ENCODE data around the gene ABLIM2. TPM values are rescaled to one million over a fixed set of nuclear protein-coding genes. Genes with fewer than 3 reads are reported as not detected.

ABLIM2 gene
- total RNA-seq, 2 donors from 2014 or later, result 6.0 to 20.8 TPM

DNA sequence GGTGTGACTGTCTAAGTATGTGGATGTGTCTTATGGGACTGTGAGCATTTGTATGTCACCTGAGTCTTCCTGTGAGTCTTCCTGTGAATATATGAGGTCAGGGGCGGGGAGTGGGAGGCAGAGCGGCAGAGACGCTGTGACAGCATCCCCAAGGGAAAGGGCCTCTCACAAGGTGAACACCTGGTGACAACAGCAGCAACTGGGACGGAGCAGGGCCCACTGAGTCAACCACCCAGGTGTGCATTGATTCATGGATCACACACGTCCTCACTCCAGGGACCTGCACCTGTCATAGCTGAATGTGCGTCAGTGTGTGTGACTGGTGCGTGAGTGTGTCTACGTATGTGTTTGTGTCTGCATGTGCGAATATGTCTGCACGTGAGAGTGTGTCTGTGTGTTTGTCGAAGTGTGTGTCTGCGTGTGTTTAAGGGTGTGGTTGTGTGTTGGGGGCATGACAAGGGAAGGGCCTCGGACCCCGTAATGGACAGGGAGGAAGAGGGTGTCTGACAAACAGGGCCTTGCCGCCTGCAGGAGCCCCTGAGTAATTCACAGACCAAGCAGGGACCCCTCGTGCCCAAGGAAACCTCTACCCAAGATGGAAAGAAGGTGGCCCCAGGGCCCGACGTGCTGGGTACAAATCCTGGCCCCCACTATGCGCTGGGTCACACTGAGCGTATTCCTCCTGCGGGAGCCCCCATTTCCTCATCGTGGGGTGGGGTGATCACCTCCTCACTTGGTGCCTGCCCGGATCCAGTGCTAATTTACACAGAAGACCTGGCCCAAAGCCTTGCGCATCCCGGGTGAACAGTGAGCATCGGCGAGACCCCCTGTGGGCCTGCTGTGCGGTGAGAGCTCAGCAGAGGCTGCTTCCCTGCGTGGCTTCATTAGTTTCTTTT is 76.7 kb downstream of the ABLIM2 start:
- H3K27me3 ChIP-seq, result no peaks in the 10 kb centered on the region
- H3K4me1 ChIP-seq, result no peaks in the 10 kb centered on the region
- TF ChIP-seq POLR2A (IDR thresholded peaks at IDR 0.05), result no peak
- TF ChIP-seq, protein P1, sequence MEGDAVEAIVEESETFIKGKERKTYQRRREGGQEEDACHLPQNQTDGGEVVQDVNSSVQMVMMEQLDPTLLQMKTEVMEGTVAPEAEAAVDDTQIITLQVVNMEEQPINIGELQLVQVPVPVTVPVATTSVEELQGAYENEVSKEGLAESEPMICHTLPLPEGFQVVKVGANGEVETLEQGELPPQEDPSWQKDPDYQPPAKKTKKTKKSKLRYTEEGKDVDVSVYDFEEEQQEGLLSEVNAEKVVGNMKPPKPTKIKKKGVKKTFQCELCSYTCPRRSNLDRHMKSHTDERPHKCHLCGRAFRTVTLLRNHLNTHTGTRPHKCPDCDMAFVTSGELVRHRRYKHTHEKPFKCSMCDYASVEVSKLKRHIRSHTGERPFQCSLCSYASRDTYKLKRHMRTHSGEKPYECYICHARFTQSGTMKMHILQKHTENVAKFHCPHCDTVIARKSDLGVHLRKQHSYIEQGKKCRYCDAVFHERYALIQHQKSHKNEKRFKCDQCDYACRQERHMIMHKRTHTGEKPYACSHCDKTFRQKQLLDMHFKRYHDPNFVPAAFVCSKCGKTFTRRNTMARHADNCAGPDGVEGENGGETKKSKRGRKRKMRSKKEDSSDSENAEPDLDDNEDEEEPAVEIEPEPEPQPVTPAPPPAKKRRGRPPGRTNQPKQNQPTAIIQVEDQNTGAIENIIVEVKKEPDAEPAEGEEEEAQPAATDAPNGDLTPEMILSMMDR (IDR thresholded peaks at IDR 0.05), result no peak
- no peaks in the 10 kb centered on the region for H3K36me3 ChIP-seq (replicated peaks in 1 of 2; ENCODE audit: insufficient read depth in 1 of 2, low read depth in 2 of 2)
- no peaks in the 10 kb centered on the region for H3K9me3 ChIP-seq
- ATAC-seq, result no peak
- H3K27ac ChIP-seq, result no peak overlapping the region
- H3K4me3 ChIP-seq, result no peak overlapping the region
- no peak for DNase-seq
- WGBS, 2 donors, result 87 to 88% methylated on average over 17 to 29 of the region's 29 CpGs
- intact Hi-C loops (cut with DNase I), result no loop called here

DNA sequence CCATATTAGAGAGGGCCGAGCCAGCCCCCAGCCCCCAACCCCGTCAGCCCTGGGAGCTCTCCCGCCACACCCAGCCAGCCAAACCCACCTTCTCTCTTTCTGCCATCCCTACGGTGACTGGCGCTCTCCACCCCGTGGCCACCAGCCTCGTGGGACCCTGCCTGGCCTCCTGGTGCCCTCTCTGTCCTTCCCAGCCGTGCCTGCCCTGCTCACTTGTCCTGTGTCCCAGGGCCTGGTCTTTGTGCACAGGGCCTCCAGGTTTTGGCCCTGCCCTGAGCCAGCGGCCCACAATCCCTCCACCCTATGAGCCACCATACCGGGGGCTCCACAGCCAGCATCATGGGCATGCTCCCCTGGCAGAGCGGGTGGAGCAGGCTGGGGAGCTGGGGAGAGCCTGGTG is 77.4 kb downstream of the ABLIM2 start:
- TF ChIP-seq, protein P1 (IDR thresholded peaks at IDR 0.05), result no peak
- no peak for TF ChIP-seq POLR2A (IDR thresholded peaks at IDR 0.05)
- Histone ChIP-seq H3K4me1 (no peaks in the 10 kb centered on the region), H3K4me3 (no peak overlapping the region), H3K27me3 (no peaks in the 10 kb centered on the region), H3K9me3 (no peaks in the 10 kb centered on the region), H3K27ac (no peak overlapping the region), H3K36me3 (replicated peaks in 1 of 2; ENCODE audit: insufficient read depth in 1 of 2, low read depth in 2 of 2) (no peaks in the 10 kb centered on the region)
- no peak for DNase-seq
- ATAC-seq, result no peak
- WGBS, 2 donors, result 85 to 99% methylated on average over 10 to 11 of the region's 11 CpGs
- intact Hi-C loops (cut with DNase I), result no loop called here

DNA sequence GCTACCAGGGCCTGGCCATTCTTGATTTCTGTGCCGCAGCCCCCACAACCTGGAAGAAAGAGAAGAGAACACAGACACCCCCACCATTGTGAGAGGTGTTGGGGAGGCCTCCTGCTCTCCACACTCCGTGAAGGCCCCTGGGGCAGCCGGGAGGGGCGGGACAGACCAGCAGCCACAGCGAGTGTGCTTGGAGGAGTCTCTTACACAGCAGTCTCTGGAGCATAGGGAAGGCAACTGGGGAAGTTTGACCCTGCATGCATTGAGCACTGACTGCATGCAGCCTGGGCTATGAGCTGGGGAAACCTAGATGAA is 77.9 kb downstream of the ABLIM2 start:
- Histone ChIP-seq H3K4me3 (no peak overlapping the region), H3K4me1 (no peaks in the 10 kb centered on the region), H3K27ac (no peak overlapping the region), H3K9me3 (no peaks in the 10 kb centered on the region), H3K27me3 (no peaks in the 10 kb centered on the region), H3K36me3 (replicated peaks in 1 of 2; ENCODE audit: insufficient read depth in 1 of 2, low read depth in 2 of 2) (no peaks in the 10 kb centered on the region)
- WGBS, 2 donors, result 78% methylated on average over 5 of the region's 5 CpGs; no CpG with 5 or more reads in 1 of the 2 donors
- no peak for DNase-seq
- TF ChIP-seq, protein P1 (IDR thresholded peaks at IDR 0.05), result no peak
- no peak for TF ChIP-seq POLR2A (IDR thresholded peaks at IDR 0.05)
- intact Hi-C loops (cut with DNase I), result no loop called here
- ATAC-seq, result no peak

DNA sequence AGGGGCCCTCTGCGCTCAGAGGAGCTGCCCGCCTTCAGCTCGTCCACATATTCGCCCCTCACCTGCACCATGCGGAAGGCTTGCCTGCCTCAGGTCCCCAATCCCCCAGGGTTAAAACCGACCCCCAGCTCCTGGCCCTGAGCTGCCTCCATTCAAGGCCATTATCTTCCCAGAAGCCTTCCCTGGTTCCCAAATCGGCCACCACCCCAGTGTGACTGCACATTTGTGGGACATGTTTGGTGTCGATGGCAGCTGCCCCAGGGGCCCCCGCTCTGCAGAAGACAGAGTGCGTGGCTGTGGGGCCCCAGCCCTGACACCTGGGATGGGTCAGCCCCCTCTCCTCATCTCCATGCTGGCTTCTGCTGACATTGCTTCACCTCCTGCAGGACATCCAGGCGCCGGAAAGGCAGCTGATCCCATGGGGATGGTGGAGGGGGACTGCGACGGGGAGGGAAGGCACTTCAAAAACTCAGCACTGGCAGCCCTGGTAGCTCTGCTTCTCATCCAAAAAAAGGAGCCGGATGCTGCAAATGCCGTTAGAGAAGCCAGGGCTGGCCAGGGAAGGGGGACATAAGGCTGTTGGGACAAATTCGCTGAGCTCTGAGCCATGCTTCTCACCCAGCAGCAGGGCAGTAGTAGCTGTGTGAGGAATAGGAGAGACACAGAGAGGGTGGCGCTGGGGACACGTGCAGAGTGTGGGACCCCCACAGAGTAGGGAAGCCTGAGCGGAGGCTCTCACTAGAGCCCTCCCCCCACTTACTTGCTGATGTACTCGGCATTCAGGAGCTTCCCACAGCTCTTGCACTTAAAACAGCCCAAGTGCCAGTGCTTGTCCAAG is 78.5 kb downstream of the ABLIM2 start:
- WGBS, 2 donors, result 72 to 84% methylated on average over 14 to 20 of the region's 21 CpGs
- Histone ChIP-seq H3K27ac (no peak overlapping the region), H3K4me1 (no peaks in the 10 kb centered on the region), H3K27me3 (no peaks in the 10 kb centered on the region), H3K4me3 (no peak overlapping the region), H3K9me3 (no peaks in the 10 kb centered on the region), H3K36me3 (replicated peaks in 1 of 2; ENCODE audit: insufficient read depth in 1 of 2, low read depth in 2 of 2) (no peaks in the 10 kb centered on the region)
- ATAC-seq (no peak), DNase-seq (no peak)
- TF ChIP-seq, protein P1 (IDR thresholded peaks at IDR 0.05), result no peak
- TF ChIP-seq POLR2A (IDR thresholded peaks at IDR 0.05), result no peak
- intact Hi-C loops (cut with DNase I), result no loop called here

Measured in body of pancreas (tissue), 4 donors.